Body of pancreas (tissue), 4 donors: ENCODE data around the gene DMRT3. TPM values are rescaled to one million over a fixed set of nuclear protein-coding genes. Genes with fewer than 3 reads are reported as not detected.

Source experiments
- ATAC-seq: fragments of 150-250 bp; one replicate; pipeline ENCODE4 v1.9.1; 2016
- DNase-seq, 4 donors: peaks; one replicate each; pipeline ENCODE4 v3.0.0-alpha.2; 2019
- H3K27ac ChIP-seq, 4 donors: fragments of 200-600 bp; sonication (generic); 1 replicate in 3 of 4; 2 replicates in 1 of 4; pipeline versions ENCODE4 v1.5.1 to v1.6.1; 2016 to 2019; ENCODE audit warnings: mild to moderate bottlenecking in 1 of 4, mixed read lengths in 1 of 4, moderate library complexity in 1 of 4
- H3K27me3 ChIP-seq, 2 donors: fragments of 200-600 bp; sonication (generic); one replicate each; pipeline ENCODE4 v1.6.0; 2016; ENCODE audit warnings: mild to moderate bottlenecking in 1 of 2
- H3K36me3 ChIP-seq, 2 donors: fragments of 200-600 bp; sonication (generic); replicated peaks in 1 of 2; 2 replicates each; pipeline ENCODE4 v1.5.1; 2016; ENCODE audit warnings: low read depth in 2 of 2; ENCODE audit not compliant: insufficient read depth in 1 of 2
- H3K4me1 ChIP-seq: fragments of 200-600 bp; sonication (generic); one replicate; pipeline ENCODE4 v1.6.0; 2016
- H3K4me3 ChIP-seq, 2 donors: fragments of 200-600 bp; sonication (generic); 1 replicate in 1 of 2; 2 replicates in 1 of 2; pipeline ENCODE4 v1.5.1; 2016 to 2019
- H3K9me3 ChIP-seq, 3 donors: fragments of 200-600 bp; sonication (generic); 1 replicate in 2 of 3; 2 replicates in 1 of 3; pipeline ENCODE4 v1.5.1; 2016
- POLR2A ChIP-seq, 3 donors: fragments of 450-650 bp; IDR thresholded peaks; one replicate each; pipeline ENCODE4 v1.6.1; 2016; ENCODE audit warnings: antibody characterized with exemption in 3 of 3, mild to moderate bottlenecking in 2 of 3
- WGBS, 2 donors: methylation state at CpG; one replicate each; pipeline ENCODE4 v1.1.5; 2017; 5-methylcytosine and 5-hydroxymethylcytosine counted together
- intact Hi-C: fragments of 100-400 bp; cut with DNase I; formaldehyde crosslinking; loops from one replicate; pipeline ENCODE4 v1.15.1; 2023
- total RNA-seq, 2 donors: library from RNA; depleted of rRNA; stranded (reverse); fragments of >200 nt; gene quantifications; one replicate each; pipeline ENCODE4 v1.1.0, GENCODE V29; 2016
- TF ChIP-seq, protein P1 (sequence below), 7 experiments: fragments of 450-650 bp in 4 of 7; fragments of 200-600 bp in 3 of 7; sonication (generic) in 3 of 7; IDR thresholded peaks; one replicate each; pipeline ENCODE4 v1.5.1; 2016 to 2019; ENCODE audit warnings: antibody characterized with exemption in 7 of 7

The DMRT3 gene
- total RNA-seq, 2 donors from 2014 or later, result not detected

DNA sequence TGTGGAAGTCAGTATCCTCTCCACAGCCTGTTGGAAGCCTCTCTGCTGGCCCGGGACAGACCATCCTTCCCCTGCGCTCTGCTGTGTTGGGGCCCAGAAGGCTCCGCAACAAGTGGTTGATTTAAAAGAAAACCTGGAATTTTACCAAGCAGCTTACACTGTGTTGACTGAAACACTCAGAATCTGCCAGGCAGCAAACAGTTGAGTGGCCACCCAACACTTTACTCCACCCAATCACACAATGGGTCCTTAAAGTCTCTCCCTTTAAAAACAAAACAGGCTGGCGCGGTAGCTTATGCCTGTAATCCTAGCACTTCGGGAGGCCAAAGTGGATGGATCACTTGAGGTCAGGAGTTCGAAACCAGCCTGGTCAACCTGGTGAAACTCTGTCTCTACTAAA, 28.0 kb upstream of the DMRT3 start:
- no peak overlapping the region for H3K27ac ChIP-seq
- no peak for TF ChIP-seq POLR2A (IDR thresholded peaks at IDR 0.05)
- TF ChIP-seq, protein P1, sequence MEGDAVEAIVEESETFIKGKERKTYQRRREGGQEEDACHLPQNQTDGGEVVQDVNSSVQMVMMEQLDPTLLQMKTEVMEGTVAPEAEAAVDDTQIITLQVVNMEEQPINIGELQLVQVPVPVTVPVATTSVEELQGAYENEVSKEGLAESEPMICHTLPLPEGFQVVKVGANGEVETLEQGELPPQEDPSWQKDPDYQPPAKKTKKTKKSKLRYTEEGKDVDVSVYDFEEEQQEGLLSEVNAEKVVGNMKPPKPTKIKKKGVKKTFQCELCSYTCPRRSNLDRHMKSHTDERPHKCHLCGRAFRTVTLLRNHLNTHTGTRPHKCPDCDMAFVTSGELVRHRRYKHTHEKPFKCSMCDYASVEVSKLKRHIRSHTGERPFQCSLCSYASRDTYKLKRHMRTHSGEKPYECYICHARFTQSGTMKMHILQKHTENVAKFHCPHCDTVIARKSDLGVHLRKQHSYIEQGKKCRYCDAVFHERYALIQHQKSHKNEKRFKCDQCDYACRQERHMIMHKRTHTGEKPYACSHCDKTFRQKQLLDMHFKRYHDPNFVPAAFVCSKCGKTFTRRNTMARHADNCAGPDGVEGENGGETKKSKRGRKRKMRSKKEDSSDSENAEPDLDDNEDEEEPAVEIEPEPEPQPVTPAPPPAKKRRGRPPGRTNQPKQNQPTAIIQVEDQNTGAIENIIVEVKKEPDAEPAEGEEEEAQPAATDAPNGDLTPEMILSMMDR (IDR thresholded peaks at IDR 0.05), result no peak
- H3K4me3 ChIP-seq, result no peak overlapping the region
- DNase-seq (no peak), ATAC-seq (no peak)
- intact Hi-C loops, result no loop called here
- H3K9me3 ChIP-seq, result no peaks in the 10 kb centered on the region
- no peaks in the 10 kb centered on the region for H3K4me1 ChIP-seq
- WGBS, 2 donors, result 68 to 86% methylated on average over 7 of the region's 7 CpGs
- H3K27me3 ChIP-seq, result peaks cover 0 to 6% of the 10 kb centered on the region in 2 donors
- H3K36me3 ChIP-seq, result no peaks in the 10 kb centered on the region

DNA sequence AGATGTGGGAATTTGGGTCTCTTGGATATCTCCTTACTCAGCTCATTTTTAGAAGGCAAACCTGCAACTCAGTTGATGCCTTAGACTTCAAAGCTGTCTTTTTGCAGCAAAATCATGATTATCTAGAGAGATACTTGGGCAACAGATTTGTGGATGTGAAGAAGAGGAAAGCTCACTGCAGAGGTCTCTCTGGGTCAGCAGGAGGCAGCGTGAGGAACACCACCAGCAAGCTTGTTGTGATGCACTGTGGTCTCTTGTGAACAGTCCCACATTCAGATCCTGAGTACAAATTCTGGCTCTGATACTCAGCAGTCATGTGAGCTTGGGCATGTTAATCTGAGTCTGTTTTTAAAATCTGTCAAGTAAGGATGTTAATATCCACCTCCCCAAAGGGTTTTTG, 26.3 kb upstream of the DMRT3 start:
- no peaks in the 10 kb centered on the region for H3K9me3 ChIP-seq
- 56% methylated on average over 1 of the region's 1 CpG; no CpG with 5 or more reads in 1 of the 2 donors for WGBS, 2 donors
- no peak overlapping the region for H3K27ac ChIP-seq
- peaks cover 0 to 6% of the 10 kb centered on the region in 2 donors for H3K27me3 ChIP-seq
- no peak for DNase-seq
- no peak overlapping the region for H3K4me3 ChIP-seq
- no peak for ATAC-seq
- TF ChIP-seq, protein P1 (IDR thresholded peaks at IDR 0.05), result no peak
- no peak for TF ChIP-seq POLR2A (IDR thresholded peaks at IDR 0.05)
- intact Hi-C loops, result no loop called here
- no peaks in the 10 kb centered on the region for H3K4me1 ChIP-seq
- no peaks in the 10 kb centered on the region for H3K36me3 ChIP-seq

DNA sequence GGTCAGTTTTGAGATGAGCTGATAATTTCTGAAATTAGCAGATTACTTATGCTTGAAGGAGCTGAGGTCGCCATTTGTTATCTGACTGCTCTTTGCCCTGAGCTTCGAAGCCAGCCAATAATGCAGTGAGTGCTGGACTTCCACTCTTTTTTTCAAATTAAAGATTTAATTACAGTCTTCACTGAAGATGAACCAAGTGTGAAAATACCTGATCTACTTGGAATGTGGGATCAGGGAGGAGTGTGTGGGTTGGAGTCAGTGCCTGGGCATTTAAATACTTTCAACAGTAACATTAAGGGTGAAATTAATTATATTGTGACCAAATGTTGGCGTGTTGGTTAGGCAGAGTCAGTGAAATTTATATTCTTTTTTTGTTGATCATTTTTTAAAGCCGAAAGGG, 23.9 kb upstream of the DMRT3 start:
- DNase-seq, result no peak
- Histone ChIP-seq H3K27me3 (peaks cover 0 to 6% of the 10 kb centered on the region in 2 donors), H3K4me3 (no peak overlapping the region), H3K4me1 (no peaks in the 10 kb centered on the region), H3K9me3 (no peaks in the 10 kb centered on the region), H3K36me3 (no peaks in the 10 kb centered on the region), H3K27ac (no peak overlapping the region)
- WGBS, 2 donors, result 48 to 51% methylated on average over 4 of the region's 4 CpGs
- ATAC-seq, result no peak
- intact Hi-C loops, result no loop called here
- TF ChIP-seq, protein P1 (IDR thresholded peaks at IDR 0.05), result no peak
- TF ChIP-seq POLR2A (IDR thresholded peaks at IDR 0.05), result no peak

DNA sequence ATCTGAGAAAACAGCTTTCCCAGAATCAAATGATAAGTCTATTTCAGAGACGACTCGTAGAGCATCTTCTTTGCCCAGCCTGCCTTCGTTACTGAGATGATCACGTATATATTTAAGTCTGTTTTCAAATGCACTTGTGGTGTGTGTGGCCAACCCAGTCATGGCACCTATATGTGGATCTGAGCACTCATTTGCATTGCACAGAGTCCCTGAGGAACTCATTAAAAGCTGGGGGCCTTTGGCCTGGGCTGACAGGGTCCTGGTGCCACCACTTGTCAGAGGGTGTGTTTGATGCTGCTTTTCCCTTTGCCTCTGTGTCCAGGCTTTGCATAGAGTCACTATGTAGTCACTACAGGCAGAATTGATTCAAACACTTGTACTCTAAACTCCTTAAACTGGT, 17.4 kb upstream of the DMRT3 start:
- H3K9me3 ChIP-seq, result no peaks in the 10 kb centered on the region
- H3K4me3 ChIP-seq, result no peak overlapping the region
- no peaks in the 10 kb centered on the region for H3K36me3 ChIP-seq
- no peaks in the 10 kb centered on the region for H3K4me1 ChIP-seq
- H3K27ac ChIP-seq, result no peak overlapping the region
- DNase-seq (no peak), ATAC-seq (no peak)
- intact Hi-C loops, result no loop called here
- WGBS, 2 donors, result 68 to 86% methylated on average over 4 of the region's 4 CpGs
- no peaks in the 10 kb centered on the region for H3K27me3 ChIP-seq
- TF ChIP-seq, protein P1 (IDR thresholded peaks at IDR 0.05), result no peak
- no peak for TF ChIP-seq POLR2A (IDR thresholded peaks at IDR 0.05)

DNA sequence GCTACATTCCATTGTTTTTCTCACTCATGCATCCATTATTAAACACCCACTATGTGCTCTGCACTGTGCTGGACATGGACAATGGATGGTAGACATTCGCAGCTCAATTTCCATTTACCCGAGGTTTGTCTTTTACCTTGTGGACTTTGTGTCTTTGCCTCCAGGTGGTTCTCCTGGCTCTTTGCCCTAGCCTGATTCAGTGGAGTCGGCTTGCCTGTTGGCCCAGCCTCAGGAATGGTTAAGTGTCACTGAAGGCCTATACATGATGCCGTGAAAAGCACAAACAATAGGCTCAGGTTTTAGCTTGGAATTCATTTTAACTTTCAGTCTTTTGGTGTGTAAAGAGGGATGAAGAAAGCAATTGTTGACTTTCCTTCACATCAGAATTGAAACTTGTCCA, 16.5 kb upstream of the DMRT3 start:
- 16 to 28% methylated on average over 4 of the region's 4 CpGs for WGBS, 2 donors

More for the DNA sequence above, 16.5 kb upstream of the DMRT3 start:
- Histone ChIP-seq H3K36me3 (no peaks in the 10 kb centered on the region), H3K9me3 (no peaks in the 10 kb centered on the region), H3K27ac (no peak overlapping the region), H3K4me3 (no peak overlapping the region), H3K4me1 (no peaks in the 10 kb centered on the region), H3K27me3 (no peaks in the 10 kb centered on the region)
- intact Hi-C loops, result no loop called here
- no peak for TF ChIP-seq POLR2A (IDR thresholded peaks at IDR 0.05)
- TF ChIP-seq, protein P1 (IDR thresholded peaks at IDR 0.05), result no peak
- ATAC-seq (no peak), DNase-seq (peak in 3 of 4 donors; percentile 27 to 60 (median 49))
